Kidney capillary endothelial cell (primary cell): ENCODE measurements around the gene OBP2A.
"Not testable (repeated sequence)": the region's sequence is repeated elsewhere in the genome, so short reads cannot be mapped to it uniquely, and the experiment has no call there.

Experiments used
- DNase-seq: peaks from one replicate; pipeline ENCODE4 v3.0.0-alpha.2; 2018; ENCODE audit warnings: low spot score

Gene OBP2A

GRCh38 chr9:135512241-135512603 is 33.7 kb upstream of the OBP2A start:
- no peak for DNase-seq

GRCh38 chr9:135512904-135513303 is 33.0 kb upstream of the OBP2A start:
- no peak for DNase-seq

- DNase-seq, result no peak
These were observed 32.5 kb upstream of the OBP2A start for GRCh38 chr9:135513351-135513846.

- DNase-seq, result not testable (repeated sequence)
These were observed 32.0 kb upstream of the OBP2A start for GRCh38 chr9:135513906-135514305.

- no peak for DNase-seq
These were observed 31.4 kb upstream of the OBP2A start for GRCh38 chr9:135514342-135515082.

- DNase-seq, result no peak
These were observed 30.6 kb upstream of the OBP2A start for GRCh38 chr9:135515083-135515951.

GRCh38 chr9:135516132-135516860 is 29.6 kb upstream of the OBP2A start:
- DNase-seq, result peak; percentile 94

GRCh38 chr9:135517407-135517822 is 28.5 kb upstream of the OBP2A start:
- no peak for DNase-seq

- DNase-seq, result no peak
These were observed 26.6 kb upstream of the OBP2A start for GRCh38 chr9:135519179-135519971.

- no peak for DNase-seq
These were observed 24.9 kb upstream of the OBP2A start, which contains the start of gene LCN1 for GRCh38 chr9:135520916-135521607. TSS of gene LCN1 (plus strand) at chr9:135521440. CDS start at chr9:135521498, 58 bp downstream.

- DNase-seq, result no peak
These were observed 24.3 kb upstream of the OBP2A start for GRCh38 chr9:135521608-135522095.

- no peak for DNase-seq
These were observed 23.6 kb upstream of the OBP2A start for GRCh38 chr9:135522137-135522877.

- DNase-seq, result no peak
These were observed 23.0 kb upstream of the OBP2A start for GRCh38 chr9:135522931-135523330.

- no peak for DNase-seq
These were observed 22.3 kb upstream of the OBP2A start for GRCh38 chr9:135523521-135524129.

GRCh38 chr9:135524130-135524861 is 21.6 kb upstream of the OBP2A start:
- no peak for DNase-seq

- DNase-seq, result no peak
These were observed 20.5 kb upstream of the OBP2A start for GRCh38 chr9:135525241-135526088.

GRCh38 chr9:135526089-135526729 is 19.7 kb upstream of the OBP2A start:
- DNase-seq, result no peak
